Activated CD4-positive, CD25-positive, alpha-beta regulatory T cell treated with anti-CD3 and anti-CD28 coated beads, Interleukin-2, amount 50 U/mL, for 16 hours (primary cell): ENCODE data around the gene TTC23.

Experiments
- DNase-seq: peaks from one replicate; pipeline ENCODE4 v3.0.0-alpha.2; 2020; ENCODE audit warnings: low read depth, low spot score

Gene TTC23

GRCh38 chr15:99102332-99103235 is 146.8 kb downstream of the TTC23 start:
- no peak for DNase-seq

GRCh38 chr15:99101501-99101900 is 147.9 kb downstream of the TTC23 start:
- DNase-seq, result no peak

GRCh38 chr15:99100245-99101173 is 148.9 kb downstream of the TTC23 start:
- DNase-seq, result no peak

- no peak for DNase-seq
Measured at GRCh38 chr15:99099661-99100060, 149.7 kb downstream of the TTC23 start.

GRCh38 chr15:99098991-99099390 is 150.4 kb downstream of the TTC23 start:
- no peak for DNase-seq

- no peak for DNase-seq
Measured at GRCh38 chr15:99098426-99098825, 151.0 kb downstream of the TTC23 start.

- DNase-seq, result no peak
Measured at GRCh38 chr15:99097441-99098410, 151.7 kb downstream of the TTC23 start.

- no peak for DNase-seq
Measured at GRCh38 chr15:99096894-99097426, 152.4 kb downstream of the TTC23 start.

GRCh38 chr15:99096173-99096893 is 153.0 kb downstream of the TTC23 start:
- no peak for DNase-seq

- no peak for DNase-seq
Measured at GRCh38 chr15:99095626-99096025, 153.8 kb downstream of the TTC23 start.

- DNase-seq, result no peak
Measured at GRCh38 chr15:99092554-99093172, 156.7 kb downstream of the TTC23 start.

GRCh38 chr15:99090938-99091337 is 158.4 kb downstream of the TTC23 start:
- DNase-seq, result no peak

- no peak for DNase-seq
Measured at GRCh38 chr15:99090011-99090699, 159.2 kb downstream of the TTC23 start.

GRCh38 chr15:99087405-99087943 is 161.9 kb downstream of the TTC23 start:
- no peak for DNase-seq

- DNase-seq, result no peak
Measured at GRCh38 chr15:99086327-99086667, 163.1 kb downstream of the TTC23 start.
